Stimulated activated CD4-positive, alpha-beta T cell treated with anti-CD3 and anti-CD28 coated beads, Interleukin-15, amount 100 ng/mL, for 24 hours (primary cell): ENCODE data around the gene RPH3AL.
A peak's percentile ranks its signal among the peaks of the same experiment; 100 is the strongest.

ENCODE experiments used
- DNase-seq: peaks from one replicate; pipeline ENCODE4 v3.0.0-alpha.2; 2020

Gene RPH3AL

GRCh38 chr17:313911-314613 lies 38.5 kb downstream of the RPH3AL start:
- no peak for DNase-seq

- DNase-seq, result no peak
Observed at GRCh38 chr17:313231-313630, 39.4 kb downstream of the RPH3AL start.

DNA sequence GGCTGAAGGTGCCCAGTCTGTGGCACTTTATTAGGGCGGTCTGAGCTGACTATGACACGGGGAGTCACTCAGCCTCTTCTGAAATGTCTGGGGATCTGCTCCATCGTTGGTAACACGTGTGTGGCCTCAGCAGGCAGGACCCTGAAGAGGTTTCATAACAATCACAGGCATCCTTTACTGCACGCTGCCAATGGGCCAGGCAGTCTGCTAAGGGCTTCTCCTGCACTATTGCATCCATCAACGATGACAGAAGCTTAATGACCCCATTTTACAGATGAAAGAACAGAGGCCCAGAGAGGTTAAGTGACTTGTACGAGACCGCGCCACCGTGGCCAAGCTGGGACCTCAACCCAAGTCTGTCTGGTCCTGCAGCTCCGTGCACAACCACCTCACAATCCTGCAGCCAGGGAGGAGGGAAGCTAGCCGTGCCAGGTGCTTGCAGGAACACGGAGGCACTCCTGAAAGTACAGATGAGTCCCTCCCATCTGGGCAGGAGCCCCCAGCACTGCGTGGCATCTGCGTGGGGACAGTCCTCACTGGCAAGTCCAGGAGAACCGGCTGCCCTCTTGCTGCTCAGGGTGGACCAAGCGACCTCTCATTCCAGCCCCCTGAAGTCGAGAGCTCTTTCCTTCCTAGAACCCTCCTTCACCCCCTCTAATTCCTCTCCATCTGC lies 40.0 kb downstream of the RPH3AL start:
- DNase-seq, result no peak

- DNase-seq, result no peak
Observed at GRCh38 chr17:311119-311782, 41.4 kb downstream of the RPH3AL start.

DNA sequence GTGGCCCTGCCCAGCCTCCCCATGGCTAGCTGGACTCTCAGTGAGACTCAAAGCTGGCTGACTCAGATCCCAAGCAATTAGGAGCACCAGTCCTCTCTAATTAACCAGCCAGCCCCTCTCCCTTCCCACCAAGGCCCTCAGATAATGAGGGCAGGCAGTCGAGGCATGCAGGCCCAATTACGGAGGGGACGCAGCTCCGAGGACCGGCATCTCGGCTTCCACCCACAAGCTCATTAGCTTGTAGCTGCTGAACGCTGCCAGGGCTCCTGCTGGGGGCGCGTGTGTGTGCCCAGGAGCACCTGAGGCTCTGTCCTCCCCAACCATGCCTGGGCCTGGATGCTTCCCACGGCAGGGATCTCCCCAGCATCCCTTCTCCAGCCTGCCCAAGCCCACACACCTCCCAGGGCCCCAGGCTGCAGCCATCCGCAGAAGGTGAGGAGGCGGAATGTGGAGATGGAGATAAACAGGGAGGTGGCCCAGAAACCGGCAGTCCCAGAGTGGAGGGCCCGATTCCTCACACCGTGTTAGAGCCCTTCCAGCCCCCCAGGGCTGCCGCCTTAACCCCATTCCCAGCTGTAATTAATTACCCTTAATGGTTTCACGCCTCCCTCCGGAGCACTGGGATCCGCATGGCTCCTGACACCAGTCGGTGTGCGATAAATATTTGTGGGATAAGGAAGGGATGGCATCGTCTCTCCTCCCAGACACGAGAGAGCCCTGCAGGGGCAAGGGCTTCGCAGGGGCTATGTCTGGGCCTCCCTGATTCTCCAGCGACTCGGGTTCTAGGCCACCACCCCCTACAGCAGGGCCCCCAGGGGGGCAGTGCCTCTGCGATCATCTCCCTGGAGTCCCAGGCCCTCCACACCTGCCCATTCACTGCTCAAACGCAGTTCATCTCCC lies 42.2 kb downstream of the RPH3AL start:
- DNase-seq, result no peak

DNA sequence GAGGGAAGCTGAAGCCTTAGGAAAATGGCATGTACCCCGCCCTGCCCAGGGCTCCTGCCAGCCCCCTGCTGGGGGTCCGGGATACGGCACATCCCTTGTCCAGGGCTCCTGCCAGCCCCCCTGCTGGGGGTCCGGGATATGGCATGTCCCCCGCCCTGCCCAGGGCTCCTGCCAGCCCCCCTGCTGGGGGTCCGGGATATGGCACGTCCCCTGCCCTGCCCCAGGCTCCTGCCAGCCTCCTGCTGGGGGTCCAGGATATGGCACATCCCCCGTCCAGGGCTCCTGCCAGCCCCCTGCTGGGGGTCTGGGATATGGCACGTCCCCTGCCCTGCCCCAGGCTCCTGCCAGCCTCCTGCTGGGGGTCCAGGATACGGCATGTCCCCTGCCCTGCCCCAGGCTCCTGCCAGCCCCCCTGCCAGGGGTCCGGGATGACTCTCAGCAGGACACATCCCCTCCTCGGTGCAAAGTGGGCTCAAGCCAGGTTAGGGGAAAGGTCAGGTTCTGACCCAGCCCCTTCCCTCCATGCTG lies 43.2 kb downstream of the RPH3AL start:
- peak; percentile 26 for DNase-seq

DNA sequence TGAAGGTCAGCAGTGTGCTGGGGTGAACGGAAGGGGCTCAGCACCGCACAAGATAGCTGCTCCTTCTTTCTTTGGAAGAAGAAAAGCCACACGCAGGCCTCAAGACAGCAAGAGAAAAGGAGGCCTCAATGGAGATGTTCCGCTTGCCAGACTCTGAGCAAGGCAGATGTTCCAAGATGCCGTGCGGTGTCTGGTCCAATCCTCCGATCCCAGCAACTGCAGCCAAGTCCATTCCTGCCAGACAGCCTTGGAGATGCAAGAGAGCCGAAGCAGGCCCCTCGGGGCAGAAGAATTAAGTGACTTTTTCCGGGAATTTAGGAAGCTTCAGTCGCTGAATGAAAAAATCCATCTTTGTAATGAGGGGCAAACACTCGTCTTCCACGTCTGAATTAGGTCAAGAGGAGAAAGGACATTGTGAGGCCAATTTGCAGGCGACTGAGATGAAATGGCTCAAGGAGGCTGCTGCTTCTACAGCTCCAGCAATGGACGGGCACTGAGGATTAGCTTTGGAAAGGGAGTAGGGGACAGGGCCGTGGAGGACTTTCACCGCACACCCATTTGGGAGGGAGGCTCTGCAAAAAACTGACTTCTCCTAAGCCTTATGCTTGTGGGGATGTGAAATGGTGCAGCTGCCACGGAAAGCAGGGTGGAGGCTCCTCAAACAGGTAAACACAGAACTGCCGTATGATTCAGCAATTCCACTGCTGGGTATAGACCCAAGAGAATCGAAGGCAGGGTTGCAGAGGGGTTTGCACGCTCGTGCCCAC lies 44.7 kb downstream of the RPH3AL start:
- no peak for DNase-seq

DNA sequence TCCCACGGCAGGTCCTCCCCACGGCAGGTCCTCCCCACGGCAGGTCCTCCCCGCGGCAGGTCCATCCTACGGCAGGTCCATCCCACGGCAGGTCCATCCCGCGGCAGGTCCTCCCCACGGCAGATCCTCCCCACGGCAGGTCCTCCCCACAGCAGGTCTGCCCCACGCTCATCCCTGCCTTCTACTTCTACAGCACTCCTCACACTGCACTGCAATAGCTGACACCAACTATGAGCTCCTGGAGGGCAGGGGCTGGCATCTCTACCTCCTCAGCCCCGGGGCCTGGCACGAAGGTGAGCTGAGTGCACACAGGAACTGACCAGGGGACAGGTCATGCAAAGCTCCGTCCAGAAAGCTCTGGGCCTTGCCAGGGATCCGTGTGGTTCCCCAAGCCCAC lies 45.3 kb downstream of the RPH3AL start:
- no peak for DNase-seq

GRCh38 chr17:306536-307294 lies 45.9 kb downstream of the RPH3AL start:
- DNase-seq, result no peak

- no peak for DNase-seq
Observed at GRCh38 chr17:306116-306515, 46.5 kb downstream of the RPH3AL start.

DNA sequence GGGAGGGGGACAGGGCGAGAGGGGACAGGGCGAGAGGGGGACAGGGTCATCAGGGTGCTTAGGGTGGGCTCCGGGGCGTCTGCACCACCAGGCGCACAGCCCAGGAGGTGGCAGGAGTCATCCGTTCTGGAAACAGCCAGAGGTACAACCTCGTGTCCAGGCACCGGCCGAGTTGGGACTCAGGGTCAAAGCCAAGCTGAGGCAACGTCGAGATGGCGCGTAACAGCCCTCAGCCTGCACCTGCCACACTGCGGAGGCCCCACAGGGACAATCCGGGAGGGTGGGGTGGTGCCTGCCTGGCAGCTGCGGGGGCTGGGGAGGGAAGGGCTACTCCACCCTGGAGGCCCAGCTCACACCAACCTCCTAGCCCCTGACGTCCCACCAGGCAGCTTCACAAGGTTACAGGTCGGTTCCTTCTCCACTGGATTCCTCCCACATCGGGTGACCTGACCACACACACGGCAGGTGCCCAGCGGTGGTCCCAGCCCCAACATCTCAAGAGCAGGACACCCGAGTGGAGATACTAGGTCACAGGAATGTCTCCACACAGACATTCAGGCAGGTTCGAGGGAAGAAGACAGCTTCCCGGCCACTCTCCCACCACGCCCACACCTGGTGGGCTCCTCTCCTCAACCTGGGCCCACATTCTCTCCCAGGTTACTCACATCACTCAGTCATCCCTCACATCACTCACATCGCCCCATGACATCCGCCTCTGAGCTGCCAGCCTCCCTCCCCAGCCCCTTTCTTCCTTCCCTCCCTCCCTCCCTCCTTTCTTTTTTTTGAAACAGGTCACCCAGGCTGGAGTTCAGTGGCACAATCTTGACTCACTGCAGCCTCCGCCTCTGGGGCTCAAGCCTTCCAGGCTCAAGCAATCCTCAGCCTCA lies 47.3 kb downstream of the RPH3AL start:
- no peak for DNase-seq

GRCh38 chr17:304461-304860 lies 48.1 kb downstream of the RPH3AL start:
- no peak for DNase-seq

GRCh38 chr17:303168-303567 lies 49.4 kb downstream of the RPH3AL start:
- no peak for DNase-seq

GRCh38 chr17:302300-302698 lies 50.3 kb downstream of the RPH3AL start:
- DNase-seq, result no peak

GRCh38 chr17:301681-302299 lies 50.8 kb downstream of the RPH3AL start:
- no peak for DNase-seq

DNA sequence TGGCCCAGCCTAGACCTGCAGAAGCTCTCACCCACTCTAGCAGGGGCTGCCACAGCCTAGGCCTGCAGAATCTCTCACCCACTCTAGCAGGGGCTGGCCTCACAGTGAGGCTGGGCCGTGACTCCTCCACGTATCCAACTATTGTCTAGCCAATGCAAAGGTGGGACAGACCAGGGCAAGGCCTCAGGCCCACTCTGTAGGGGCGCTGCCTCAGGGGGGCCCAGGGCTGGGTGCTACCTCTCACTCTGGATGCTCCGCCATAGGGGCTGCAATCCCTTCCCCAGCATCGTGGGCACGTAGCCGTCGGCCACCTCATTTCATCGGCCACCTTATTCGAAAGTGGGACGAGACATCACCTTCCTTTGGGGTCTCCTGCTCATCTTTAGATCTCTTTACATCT lies 51.7 kb downstream of the RPH3AL start:
- no peak for DNase-seq

DNA sequence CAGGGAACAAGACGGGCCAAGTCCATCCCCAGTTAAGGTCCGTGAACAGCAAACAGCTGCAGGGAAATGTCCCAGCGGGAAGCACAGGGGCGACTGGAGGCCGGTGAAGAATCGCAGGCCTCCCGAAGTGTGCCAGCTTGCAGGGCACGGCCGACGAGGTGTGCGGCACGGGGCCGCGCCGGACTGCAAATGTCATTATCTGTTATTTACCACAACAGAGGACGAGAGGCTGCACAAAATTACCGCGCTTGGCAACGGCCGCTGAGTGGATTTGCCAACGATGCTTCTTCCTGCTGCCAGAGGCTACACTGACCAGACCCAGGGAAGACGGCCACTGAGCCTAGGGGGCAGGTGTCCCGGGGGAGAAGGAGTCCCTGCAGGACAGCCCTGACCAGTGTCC lies 53.1 kb downstream of the RPH3AL start:
- no peak for DNase-seq

- no peak for DNase-seq
Observed at GRCh38 chr17:298791-299450, 53.7 kb downstream of the RPH3AL start.

DNA sequence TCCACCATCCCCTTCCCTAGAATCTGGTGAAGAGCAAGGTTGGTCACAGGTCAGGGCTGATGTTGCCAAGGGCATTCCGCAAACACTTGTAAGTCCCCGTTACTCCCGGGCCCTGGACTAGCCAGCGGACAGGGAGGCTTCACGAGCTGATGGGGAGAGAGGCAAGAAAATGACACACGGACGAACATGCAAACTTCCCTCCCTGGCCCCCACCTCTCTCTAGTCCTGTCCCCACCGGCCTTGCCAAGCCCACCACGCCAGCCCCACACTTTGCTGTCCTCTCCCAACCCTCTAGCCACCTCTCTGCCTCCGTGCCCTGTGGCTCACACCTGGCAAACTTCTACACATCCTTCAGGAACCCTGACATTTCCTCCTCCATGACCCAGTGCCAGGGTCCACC lies 54.8 kb downstream of the RPH3AL start:
- DNase-seq, result no peak
